GM19023 (cell line): ENCODE measurements around the gene PDE7B.
"Not testable (repeated sequence)": the region's sequence is repeated elsewhere in the genome, so short reads cannot be mapped to it uniquely, and the experiment has no call there.

Experiments used
- ATAC-seq: cut with Tn5 transposase; IDR thresholded peaks from one replicate; pipeline ENCODE4 v1.9.1; 2021; ENCODE audit warnings: mild to moderate bottlenecking, moderate library complexity; ENCODE audit not compliant: unreplicated experiment

The PDE7B gene

GRCh38 chr6:136093835-136094234 lies 242.3 kb downstream of the PDE7B start:
- no peak for ATAC-seq

DNA sequence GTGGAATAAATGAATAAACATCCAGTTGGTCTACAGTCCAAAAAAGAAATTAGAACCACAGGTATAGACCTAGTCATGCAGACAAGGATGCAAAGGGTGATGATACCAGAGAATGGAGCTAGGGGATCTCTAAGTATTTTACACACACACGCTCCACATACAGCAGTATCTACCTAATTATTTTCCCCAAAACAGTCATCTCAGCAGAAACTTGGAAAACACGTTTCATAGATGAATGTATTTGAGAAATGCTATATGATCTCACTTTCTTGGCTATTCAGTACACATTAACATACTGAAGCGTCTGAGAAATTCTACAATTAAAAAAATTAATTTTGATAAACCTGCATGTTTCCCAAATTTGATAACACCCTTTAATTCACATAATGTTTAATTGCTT lies 243.3 kb downstream of the PDE7B start:
- ATAC-seq, result no peak

DNA sequence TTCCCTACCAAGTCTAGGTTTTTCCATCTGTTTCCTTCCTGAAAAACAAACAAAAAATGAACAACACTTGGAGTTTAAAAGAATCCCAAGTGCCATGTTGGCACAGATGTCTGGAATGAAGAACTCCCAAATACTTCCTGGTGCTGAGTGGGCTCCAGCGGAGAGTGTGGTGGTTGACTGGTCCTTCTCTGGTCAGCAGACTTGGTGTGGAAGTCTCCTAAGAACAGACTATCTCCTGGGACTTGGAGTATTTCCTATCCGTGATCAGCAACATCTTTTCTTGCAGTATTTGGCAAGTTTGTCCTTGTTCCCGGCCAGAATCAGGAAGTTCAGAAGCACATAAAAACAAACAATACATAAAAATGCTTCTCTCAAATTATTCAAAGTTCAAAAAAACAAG lies 244.5 kb downstream of the PDE7B start:
- no peak for ATAC-seq

DNA sequence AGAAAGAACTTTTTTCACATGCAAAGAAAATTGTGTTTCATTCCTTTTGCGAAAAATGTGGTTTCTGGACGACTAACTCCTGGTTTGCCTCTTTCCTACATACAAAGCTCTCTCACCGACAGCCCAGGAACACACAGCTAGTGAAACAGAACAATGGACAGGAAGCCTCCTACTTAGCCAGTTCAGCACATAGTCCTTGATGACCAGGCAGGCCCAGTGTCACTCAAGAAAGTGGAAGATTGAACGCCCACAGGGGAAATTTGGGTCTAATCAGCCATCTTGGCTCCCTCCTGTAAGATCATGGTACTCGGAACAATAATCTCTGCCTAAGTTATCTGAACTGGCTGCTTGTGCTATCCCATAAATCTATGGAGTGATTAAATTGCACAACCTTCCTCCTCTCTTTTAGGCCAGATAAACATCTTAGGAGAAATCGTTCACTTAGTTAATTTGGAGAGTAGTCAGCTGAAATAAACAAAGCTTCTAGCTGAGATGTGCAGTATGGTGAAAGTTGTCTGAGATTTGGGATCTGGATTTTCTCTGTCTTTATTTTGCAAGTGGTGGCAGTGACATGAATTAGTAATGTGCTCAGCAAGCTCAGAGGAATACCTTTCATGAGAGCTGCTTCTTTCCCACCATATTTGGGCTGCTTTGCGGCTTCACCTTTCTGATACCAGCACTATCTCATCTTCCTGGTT lies 251.6 kb downstream of the PDE7B start:
- no peak for ATAC-seq

- no peak for ATAC-seq
These were observed 252.3 kb downstream of the PDE7B start for GRCh38 chr6:136103763-136104311.

- ATAC-seq, result no peak
These were observed 253.1 kb downstream of the PDE7B start for GRCh38 chr6:136104556-136104955.

- not testable (repeated sequence) for ATAC-seq
These were observed 254.3 kb downstream of the PDE7B start for GRCh38 chr6:136105797-136106196.

DNA sequence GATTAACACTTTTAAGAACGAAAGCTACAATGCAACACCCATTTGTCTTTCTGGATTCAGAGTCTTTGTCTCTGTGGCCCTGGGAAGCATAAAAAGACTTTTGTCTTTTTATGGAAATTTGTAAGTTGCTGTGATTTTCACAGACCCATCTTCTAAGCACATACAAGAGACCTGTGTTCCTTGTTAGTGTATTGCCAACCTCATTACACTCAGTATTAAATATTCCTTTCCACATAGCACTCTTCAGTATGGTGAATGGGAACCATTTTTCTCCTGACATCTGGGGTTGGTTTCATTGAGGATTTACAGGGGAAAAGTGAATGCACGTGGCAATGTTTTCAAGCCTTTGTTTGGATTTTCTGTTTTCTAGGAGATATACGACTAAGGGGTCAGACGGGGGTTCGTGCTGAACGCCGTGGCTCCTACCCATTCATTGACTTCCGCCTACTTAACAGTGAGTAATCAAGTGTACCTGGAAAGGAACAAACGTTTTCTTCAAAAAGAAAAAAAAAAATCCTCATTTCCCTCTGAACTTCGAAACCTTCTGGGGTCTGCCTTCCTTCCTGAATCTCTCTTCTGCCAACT lies 257.0 kb downstream of the PDE7B start:
- no peak for ATAC-seq

DNA sequence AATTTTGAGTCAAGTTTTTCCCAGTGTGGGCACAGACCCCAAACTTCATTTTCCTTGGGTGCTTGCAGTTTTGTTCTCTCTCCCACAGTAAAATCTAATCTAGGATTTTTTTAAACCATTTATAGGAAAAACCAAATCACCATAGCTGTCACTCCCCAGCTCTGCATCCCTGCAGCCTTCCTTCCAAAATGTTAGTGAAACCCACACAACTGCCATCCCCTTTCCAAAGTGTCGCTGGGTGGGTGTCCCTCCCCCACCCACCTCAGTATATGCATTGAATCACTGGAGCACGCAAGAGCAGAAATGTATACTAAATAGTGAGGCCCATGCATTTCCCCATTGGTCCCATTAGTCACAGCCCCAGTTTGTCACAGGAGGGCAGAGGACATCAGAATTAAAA lies 260.3 kb downstream of the PDE7B start:
- no peak for ATAC-seq

DNA sequence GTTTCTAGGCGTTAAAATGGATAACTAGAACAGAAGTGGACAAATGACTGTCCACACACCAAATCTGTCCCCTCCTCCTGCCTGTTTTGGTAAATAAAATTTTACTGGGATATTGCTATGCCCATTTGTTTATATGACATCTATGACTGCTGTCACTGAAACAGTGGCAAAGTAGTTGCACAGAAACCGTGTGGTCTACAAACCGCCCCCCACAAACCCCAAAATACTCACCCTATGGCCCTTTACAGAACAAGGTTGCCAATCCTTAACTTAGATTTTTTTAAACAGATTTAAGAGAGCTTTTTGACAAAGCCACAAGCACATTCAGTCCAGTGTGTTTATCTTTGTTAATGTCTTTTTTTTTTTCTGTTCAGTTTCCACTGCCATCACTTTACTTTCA lies 260.8 kb downstream of the PDE7B start:
- ATAC-seq, result no peak

DNA sequence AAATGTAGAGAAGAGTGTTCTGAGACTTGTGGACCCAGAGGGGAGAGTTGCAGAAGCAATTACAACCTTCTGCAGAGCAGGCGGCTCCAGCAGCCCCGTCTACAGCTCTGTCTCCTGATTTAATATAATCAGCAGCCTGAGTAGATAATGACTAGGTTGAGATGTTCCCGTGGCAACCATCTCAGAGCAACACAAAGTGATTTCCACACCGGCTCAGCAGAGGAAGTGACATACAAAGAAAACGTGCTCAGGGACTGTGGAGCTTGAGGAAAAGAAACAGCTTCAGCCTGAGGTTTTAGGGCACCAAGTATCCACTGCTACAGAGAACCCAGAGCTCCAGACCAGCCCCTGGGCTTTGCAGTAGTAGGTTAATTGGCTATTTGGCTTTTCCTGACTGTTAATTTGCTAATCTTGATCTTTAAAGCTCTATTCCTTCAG lies 262.3 kb downstream of the PDE7B start:
- no peak for ATAC-seq

GRCh38 chr6:136114661-136115060 lies 263.2 kb downstream of the PDE7B start:
- ATAC-seq, result no peak

- ATAC-seq, result no peak
These were observed 264.4 kb downstream of the PDE7B start for GRCh38 chr6:136115941-136116340.

- no peak for ATAC-seq
These were observed 265.6 kb downstream of the PDE7B start for GRCh38 chr6:136117081-136117480.

DNA sequence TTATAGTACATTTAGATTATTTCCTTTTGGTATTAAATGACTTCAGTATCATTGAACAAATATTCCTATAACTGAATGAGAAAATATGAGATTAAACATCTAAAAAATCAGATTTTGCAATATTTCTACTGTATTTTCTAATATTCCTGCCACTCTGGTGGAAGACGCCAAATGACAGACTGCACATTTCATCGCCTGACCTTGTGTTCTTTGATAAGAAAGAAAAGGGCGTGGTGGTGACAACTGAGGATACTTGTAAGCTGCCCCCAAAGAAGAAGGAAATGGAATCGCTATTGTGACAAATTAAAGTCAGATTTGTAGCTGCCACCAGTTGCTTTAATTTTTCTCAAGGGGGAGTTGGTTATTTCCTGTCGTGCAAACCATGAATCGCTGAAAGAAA lies 267.3 kb downstream of the PDE7B start:
- no peak for ATAC-seq

DNA sequence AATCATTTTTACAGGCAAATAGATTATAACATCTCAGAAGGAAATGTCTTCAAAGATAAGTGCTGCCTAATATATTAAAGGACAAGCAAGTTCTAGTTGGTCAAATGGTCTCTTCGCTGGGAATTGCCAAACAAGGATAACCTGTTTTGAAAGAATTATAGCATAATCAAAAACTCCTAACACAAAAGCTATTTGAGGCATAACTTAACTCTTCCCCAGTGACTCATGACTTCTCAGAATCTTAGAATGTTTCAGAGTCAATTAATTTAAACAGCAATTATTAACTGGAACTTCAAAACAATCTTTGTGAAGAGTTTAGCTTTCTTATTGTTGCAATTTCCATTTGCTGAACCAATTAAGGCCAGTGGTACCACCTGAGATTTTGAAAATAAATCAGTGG lies 272.0 kb downstream of the PDE7B start:
- ATAC-seq, result no peak

- no peak for ATAC-seq
These were observed 274.1 kb downstream of the PDE7B start for GRCh38 chr6:136125585-136125984.

GRCh38 chr6:136127873-136128272 lies 276.4 kb downstream of the PDE7B start:
- ATAC-seq, result no peak

- no peak for ATAC-seq
These were observed 277.9 kb downstream of the PDE7B start for GRCh38 chr6:136129365-136129764.

DNA sequence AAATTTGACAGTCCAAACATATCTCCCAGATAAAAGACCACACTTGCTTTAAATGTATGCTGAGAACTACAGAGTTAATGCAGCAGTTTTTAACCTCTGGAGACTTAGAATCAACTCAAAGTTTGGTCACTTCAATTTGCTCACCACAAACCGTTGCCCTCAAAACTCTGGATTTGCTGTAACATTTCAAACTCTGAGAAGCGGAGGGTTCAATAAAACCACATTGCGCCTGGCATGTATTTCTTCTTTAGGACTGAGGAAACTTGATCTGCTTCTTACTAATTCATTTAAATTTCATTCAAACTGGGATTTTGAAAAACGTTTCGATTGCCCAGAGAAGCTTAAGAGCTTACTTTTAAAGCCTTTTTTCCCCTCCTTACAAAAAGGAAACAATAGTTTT lies 282.8 kb downstream of the PDE7B start:
- ATAC-seq, result no peak

DNA sequence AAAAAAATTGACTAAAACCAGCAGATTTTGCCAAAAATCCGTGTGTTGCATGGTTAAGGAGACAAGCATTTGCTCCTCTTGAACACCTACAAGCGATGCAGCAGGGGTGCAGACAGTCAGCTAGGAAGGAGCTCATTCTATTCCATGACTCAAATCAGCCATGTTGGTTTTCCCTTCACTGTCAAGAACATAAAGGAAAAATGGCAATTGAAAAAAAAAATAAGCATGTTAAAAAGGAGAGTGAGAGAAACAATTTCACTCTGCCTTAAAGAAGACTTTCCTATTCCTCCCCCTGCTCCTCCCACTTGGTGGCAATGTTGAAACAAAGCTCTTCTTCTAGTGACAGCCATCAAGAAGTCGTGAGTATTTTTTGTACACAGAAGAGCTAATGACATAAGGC lies 283.2 kb downstream of the PDE7B start:
- no peak for ATAC-seq

GRCh38 chr6:136136274-136136673 lies 284.8 kb downstream of the PDE7B start:
- ATAC-seq, result no peak
